HepG2 (cell line): ENCODE measurements around the gene MTPN. TPM values are rescaled to one million over a fixed set of nuclear protein-coding genes. Genes with fewer than 3 reads are reported as not detected.

Experiments
- BHLHE40 ChIP-seq: IDR thresholded peaks from 2 replicates; pipeline ENCODE4 v1.6.1; 2011; ENCODE audit warnings: low read length, improper control_type of control experiment
- ELF1 ChIP-seq: sonication (generic); formaldehyde crosslinking; IDR thresholded peaks from 2 replicates; pipeline ENCODE4 v1.4.0; 2020; ENCODE audit warnings: missing genetic modification reagents
- GFI1 ChIP-seq: sonication (generic); formaldehyde crosslinking; IDR thresholded peaks from 2 replicates; pipeline ENCODE4 v1.5.0; 2020; ENCODE audit warnings: missing genetic modification reagents, mild to moderate bottlenecking, borderline replicate concordance
- IRF1 ChIP-seq: sonication (generic); formaldehyde crosslinking; IDR thresholded peaks from 2 replicates; pipeline ENCODE4 v1.4.0; 2020; ENCODE audit warnings: low read depth, mild to moderate bottlenecking, missing genetic modification reagents
- ZNF256 ChIP-seq: sonication (generic); formaldehyde crosslinking; conservative IDR thresholded peaks from 2 replicates; pipeline ENCODE4 v1.4.0; 2020; ENCODE audit warnings: missing genetic modification reagents
- polyA plus RNA-seq, 8 experiments: library from polyadenylated mRNA; depleted of rRNA in 3 of 8; stranded (reverse) in 7 of 8; unstranded in 1 of 8; fragments of >200 nt; fragmentation: Illumina TruSeq in 4 of 8; extraction: Trizol in 4 of 8; gene quantifications; 2 replicates each; pipeline versions ENCODE4 v1.2.1 to v1.2.3, GENCODE V29; 2011 to 2016; ENCODE audit warnings: low read depth in 4 of 8, missing spikeins in 1 of 8, mixed read lengths in 1 of 8; ENCODE audit not compliant: insufficient read depth in 1 of 8
- total RNA-seq, 5 experiments: library from RNA; depleted of rRNA; stranded (reverse); fragments of >200 nt; fragmentation: Illumina TruSeq; extraction: Trizol; gene quantifications; 2 replicates each; pipeline ENCODE4 v1.2.3, GENCODE V29; 2016; ENCODE audit warnings: low read depth in 1 of 5
- TF ChIP-seq, protein P1 (sequence below): sonication (generic); formaldehyde crosslinking; IDR thresholded peaks from 2 replicates; pipeline ENCODE4 v1.4.0; 2020; ENCODE audit warnings: missing genetic modification reagents
- TF ChIP-seq, protein P2 (sequence below): sonication (generic); formaldehyde crosslinking; conservative IDR thresholded peaks from 2 replicates; pipeline ENCODE4 v1.8.0; 2022; ENCODE audit warnings: mild to moderate bottlenecking, moderate library complexity, missing genetic modification reagents
- TF ChIP-seq, protein P3 (sequence below): sonication (generic); formaldehyde crosslinking; IDR thresholded peaks from one replicate; pipeline ENCODE4 v1.5.1; 2020; ENCODE audit warnings: mild to moderate bottlenecking, missing genetic modification reagents; ENCODE audit errors: not compliant biosample characterization
- TF ChIP-seq, protein P4 (sequence below): IDR thresholded peaks from 2 replicates; pipeline ENCODE4 v1.6.1; 2016; ENCODE audit warnings: missing compliant biosample characterization, missing genetic modification reagents, borderline replicate concordance

The MTPN gene
- total and polyA plus RNA-seq, 2 of the 13 experiments (the other 11 are each of a cell fraction or from before 2014, with no cell fraction given), result 31.1 to 71.7 TPM

- TF ChIP-seq, protein P1, sequence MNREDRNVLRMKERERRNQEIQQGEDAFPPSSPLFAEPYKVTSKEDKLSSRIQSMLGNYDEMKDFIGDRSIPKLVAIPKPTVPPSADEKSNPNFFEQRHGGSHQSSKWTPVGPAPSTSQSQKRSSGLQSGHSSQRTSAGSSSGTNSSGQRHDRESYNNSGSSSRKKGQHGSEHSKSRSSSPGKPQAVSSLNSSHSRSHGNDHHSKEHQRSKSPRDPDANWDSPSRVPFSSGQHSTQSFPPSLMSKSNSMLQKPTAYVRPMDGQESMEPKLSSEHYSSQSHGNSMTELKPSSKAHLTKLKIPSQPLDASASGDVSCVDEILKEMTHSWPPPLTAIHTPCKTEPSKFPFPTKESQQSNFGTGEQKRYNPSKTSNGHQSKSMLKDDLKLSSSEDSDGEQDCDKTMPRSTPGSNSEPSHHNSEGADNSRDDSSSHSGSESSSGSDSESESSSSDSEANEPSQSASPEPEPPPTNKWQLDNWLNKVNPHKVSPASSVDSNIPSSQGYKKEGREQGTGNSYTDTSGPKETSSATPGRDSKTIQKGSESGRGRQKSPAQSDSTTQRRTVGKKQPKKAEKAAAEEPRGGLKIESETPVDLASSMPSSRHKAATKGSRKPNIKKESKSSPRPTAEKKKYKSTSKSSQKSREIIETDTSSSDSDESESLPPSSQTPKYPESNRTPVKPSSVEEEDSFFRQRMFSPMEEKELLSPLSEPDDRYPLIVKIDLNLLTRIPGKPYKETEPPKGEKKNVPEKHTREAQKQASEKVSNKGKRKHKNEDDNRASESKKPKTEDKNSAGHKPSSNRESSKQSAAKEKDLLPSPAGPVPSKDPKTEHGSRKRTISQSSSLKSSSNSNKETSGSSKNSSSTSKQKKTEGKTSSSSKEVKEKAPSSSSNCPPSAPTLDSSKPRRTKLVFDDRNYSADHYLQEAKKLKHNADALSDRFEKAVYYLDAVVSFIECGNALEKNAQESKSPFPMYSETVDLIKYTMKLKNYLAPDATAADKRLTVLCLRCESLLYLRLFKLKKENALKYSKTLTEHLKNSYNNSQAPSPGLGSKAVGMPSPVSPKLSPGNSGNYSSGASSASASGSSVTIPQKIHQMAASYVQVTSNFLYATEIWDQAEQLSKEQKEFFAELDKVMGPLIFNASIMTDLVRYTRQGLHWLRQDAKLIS, result no peak
- no peak for TF ChIP-seq IRF1 (CRISPR knock-in tag)
- TF ChIP-seq ZNF256 (CRISPR knock-in tag), result no peak
- TF ChIP-seq, protein P2, sequence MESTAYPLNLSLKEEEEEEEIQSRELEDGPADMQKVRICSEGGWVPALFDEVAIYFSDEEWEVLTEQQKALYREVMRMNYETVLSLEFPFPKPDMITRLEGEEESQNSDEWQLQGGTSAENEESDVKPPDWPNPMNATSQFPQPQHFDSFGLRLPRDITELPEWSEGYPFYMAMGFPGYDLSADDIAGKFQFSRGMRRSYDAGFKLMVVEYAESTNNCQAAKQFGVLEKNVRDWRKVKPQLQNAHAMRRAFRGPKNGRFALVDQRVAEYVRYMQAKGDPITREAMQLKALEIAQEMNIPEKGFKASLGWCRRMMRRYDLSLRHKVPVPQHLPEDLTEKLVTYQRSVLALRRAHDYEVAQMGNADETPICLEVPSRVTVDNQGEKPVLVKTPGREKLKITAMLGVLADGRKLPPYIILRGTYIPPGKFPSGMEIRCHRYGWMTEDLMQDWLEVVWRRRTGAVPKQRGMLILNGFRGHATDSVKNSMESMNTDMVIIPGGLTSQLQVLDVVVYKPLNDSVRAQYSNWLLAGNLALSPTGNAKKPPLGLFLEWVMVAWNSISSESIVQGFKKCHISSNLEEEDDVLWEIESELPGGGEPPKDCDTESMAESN (CRISPR knock-in tag), result no peak
- no peak for TF ChIP-seq GFI1 (CRISPR knock-in tag)
- TF ChIP-seq, protein P3, sequence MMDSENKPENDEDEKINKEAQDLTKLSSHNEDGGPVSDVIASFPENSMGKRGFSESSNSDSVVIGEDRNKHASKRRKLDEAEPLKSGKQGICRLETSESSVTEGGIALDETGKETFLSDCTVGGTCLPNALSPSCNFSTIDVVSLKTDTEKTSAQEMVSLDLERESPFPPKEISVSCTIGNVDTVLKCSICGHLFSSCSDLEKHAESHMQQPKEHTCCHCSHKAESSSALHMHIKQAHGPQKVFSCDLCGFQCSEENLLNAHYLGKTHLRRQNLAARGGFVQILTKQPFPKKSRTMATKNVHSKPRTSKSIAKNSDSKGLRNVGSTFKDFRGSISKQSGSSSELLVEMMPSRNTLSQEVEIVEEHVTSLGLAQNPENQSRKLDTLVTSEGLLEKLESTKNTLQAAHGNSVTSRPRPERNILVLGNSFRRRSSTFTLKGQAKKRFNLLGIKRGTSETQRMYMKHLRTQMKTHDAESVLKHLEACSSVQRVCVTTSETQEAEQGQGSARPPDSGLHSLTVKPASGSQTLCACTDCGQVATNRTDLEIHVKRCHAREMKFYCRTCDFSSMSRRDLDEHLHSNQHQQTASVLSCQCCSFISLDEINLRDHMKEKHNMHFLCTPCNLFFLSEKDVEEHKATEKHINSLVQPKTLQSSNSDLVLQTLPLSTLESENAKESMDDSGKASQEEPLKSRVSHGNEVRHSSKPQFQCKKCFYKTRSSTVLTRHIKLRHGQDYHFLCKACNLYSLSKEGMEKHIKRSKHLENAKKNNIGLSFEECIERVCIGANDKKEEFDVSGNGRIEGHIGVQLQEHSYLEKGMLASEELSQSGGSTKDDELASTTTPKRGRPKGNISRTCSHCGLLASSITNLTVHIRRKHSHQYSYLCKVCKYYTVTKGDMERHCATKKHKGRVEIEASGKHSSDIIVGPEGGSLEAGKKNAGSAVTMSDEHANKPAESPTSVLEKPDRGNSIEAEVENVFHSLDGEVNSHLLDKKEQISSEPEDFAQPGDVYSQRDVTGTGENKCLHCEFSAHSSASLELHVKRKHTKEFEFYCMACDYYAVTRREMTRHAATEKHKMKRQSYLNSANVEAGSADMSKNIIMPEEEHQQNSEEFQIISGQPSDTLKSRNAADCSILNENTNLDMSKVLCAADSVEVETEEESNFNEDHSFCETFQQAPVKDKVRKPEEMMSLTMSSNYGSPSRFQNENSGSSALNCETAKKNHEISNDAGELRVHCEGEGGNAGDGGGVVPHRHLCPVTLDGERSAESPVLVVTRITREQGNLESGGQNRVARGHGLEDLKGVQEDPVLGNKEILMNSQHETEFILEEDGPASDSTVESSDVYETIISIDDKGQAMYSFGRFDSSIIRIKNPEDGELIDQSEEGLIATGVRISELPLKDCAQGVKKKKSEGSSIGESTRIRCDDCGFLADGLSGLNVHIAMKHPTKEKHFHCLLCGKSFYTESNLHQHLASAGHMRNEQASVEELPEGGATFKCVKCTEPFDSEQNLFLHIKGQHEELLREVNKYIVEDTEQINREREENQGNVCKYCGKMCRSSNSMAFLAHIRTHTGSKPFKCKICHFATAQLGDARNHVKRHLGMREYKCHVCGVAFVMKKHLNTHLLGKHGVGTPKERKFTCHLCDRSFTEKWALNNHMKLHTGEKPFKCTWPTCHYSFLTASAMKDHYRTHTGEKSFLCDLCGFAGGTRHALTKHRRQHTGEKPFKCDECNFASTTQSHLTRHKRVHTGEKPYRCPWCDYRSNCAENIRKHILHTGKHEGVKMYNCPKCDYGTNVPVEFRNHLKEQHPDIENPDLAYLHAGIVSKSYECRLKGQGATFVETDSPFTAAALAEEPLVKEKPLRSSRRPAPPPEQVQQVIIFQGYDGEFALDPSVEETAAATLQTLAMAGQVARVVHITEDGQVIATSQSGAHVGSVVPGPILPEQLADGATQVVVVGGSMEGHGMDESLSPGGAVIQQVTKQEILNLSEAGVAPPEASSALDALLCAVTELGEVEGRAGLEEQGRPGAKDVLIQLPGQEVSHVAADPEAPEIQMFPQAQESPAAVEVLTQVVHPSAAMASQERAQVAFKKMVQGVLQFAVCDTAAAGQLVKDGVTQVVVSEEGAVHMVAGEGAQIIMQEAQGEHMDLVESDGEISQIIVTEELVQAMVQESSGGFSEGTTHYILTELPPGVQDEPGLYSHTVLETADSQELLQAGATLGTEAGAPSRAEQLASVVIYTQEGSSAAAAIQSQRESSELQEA (CRISPR knock-in tag), result no peak
- no peak for TF ChIP-seq BHLHE40
- TF ChIP-seq ELF1 (CRISPR knock-in tag), result no peak
- TF ChIP-seq, protein P4, sequence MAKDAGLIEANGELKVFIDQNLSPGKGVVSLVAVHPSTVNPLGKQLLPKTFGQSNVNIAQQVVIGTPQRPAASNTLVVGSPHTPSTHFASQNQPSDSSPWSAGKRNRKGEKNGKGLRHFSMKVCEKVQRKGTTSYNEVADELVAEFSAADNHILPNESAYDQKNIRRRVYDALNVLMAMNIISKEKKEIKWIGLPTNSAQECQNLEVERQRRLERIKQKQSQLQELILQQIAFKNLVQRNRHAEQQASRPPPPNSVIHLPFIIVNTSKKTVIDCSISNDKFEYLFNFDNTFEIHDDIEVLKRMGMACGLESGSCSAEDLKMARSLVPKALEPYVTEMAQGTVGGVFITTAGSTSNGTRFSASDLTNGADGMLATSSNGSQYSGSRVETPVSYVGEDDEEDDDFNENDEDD (CRISPR knock-in tag), result no peak
Measured at GRCh38 chr7:135938086-135938485, 39.1 kb downstream of the MTPN start (continued).
